PC-3 (cell line): ENCODE results near the gene FOXA3. TPM values are rescaled to one million over a fixed set of nuclear protein-coding genes. Genes with fewer than 3 reads are reported as not detected.

Experiments used
- ATAC-seq: fragments of 200-7000 bp; cut with Tn5 transposase; 2 replicates; pipeline ENCODE4 v1.9.1; 2020; ENCODE audit warnings: mild to moderate bottlenecking, moderate library complexity
- BruUV-seq: library from RNA; stranded (reverse); fragments of 400-500 nt; replicated peaks from 2 replicates; lab custom pipeline; 2021; lab: Mats Ljungman, UMichigan
- CTCF ChIA-PET: fragments of 300-600 bp; sonication (Branson Sonifier 250); formaldehyde crosslinking; loops from one replicate; lab custom pipeline; 2022; ENCODE audit warnings: antibody characterized with exemption; lab: Charles Lee
- POLR2A ChIA-PET: fragments of 300-600 bp; sonication (Branson Sonifier 250); formaldehyde crosslinking; loops from one replicate; lab custom pipeline; 2022; ENCODE audit warnings: antibody characterized with exemption; ENCODE audit not compliant: unreplicated experiment; lab: Charles Lee
- DNase-seq: peaks from one replicate; pipeline ENCODE4 v3.0.0-alpha.2; 2015
- H2AFZ ChIP-seq: fragments of 300-600 bp; sonication (generic); 2 replicates; pipeline ENCODE4 v1.6.0; 2016; ENCODE audit warnings: antibody characterized with exemption, low read length
- H3F3A ChIP-seq: fragments of 300-600 bp; sonication (generic); one replicate; pipeline ENCODE4 v1.6.0; 2017; ENCODE audit warnings: antibody characterized with exemption, low read length, control low read depth, mild to moderate bottlenecking; ENCODE audit not compliant: unreplicated experiment
- H3K27ac ChIP-seq: fragments of 300-600 bp; sonication (generic); 2 replicates; pipeline ENCODE4 v1.5.1; 2016; ENCODE audit warnings: mild to moderate bottlenecking, low read length
- H3K27me3 ChIP-seq: fragments of 300-600 bp; sonication (generic); 2 replicates; pipeline ENCODE4 v1.6.1; 2016; ENCODE audit warnings: low read length, mixed read lengths
- H3K36me3 ChIP-seq: fragments of 300-600 bp; sonication (generic); 2 replicates; pipeline ENCODE4 v1.6.1; 2016; ENCODE audit warnings: low read depth, mixed run types, low read length, mixed read lengths
- H3K4me1 ChIP-seq: fragments of 300-600 bp; sonication (generic); 2 replicates; pipeline ENCODE4 v1.5.1; 2016; ENCODE audit warnings: low read length; ENCODE audit not compliant: insufficient read depth
- H3K4me2 ChIP-seq: fragments of 300-600 bp; sonication (generic); 2 replicates; pipeline ENCODE4 v1.6.0; 2016; ENCODE audit warnings: low read length
- H3K4me3 ChIP-seq: fragments of 300-600 bp; sonication (generic); 2 replicates; pipeline ENCODE4 v1.5.1; 2016; ENCODE audit warnings: mild to moderate bottlenecking, low read length, mixed read lengths
- H3K79me2 ChIP-seq: fragments of 300-600 bp; sonication (generic); 2 replicates; pipeline ENCODE4 v1.6.1; 2017; ENCODE audit warnings: low read length, mixed read lengths
- H3K9ac ChIP-seq: fragments of 300-600 bp; sonication (generic); 2 replicates; pipeline ENCODE4 v1.6.0; 2016; ENCODE audit warnings: mild to moderate bottlenecking, low read length
- H3K9me2 ChIP-seq: fragments of 300-600 bp; sonication (generic); replicated peaks from 2 replicates; pipeline ENCODE4 v1.6.1; 2016; ENCODE audit warnings: mixed run types, low read length, mixed read lengths
- H3K9me3 ChIP-seq: fragments of 300-600 bp; sonication (generic); 2 replicates; pipeline ENCODE4 v1.6.1; 2016; ENCODE audit warnings: low read length, mixed read lengths
- H4K20me1 ChIP-seq: fragments of 300-600 bp; sonication (generic); 2 replicates; pipeline ENCODE4 v1.6.1; 2016; ENCODE audit warnings: low read length, mixed read lengths
- EZH2 ChIP-seq: fragments of 300-600 bp; sonication (generic); IDR thresholded peaks from one replicate; pipeline ENCODE4 v1.6.1; 2017; ENCODE audit warnings: antibody characterized with exemption, mild to moderate bottlenecking, low read length; ENCODE audit not compliant: unreplicated experiment
- EZH2phosphoT487 ChIP-seq: fragments of 300-600 bp; sonication (generic); IDR thresholded peaks from 2 replicates; pipeline ENCODE4 v1.6.1; 2018; ENCODE audit warnings: mild to moderate bottlenecking, antibody characterized with exemption, low read length, borderline replicate concordance
- intact Hi-C: fragments of 100-400 bp; cut with micrococcal nuclease; formaldehyde crosslinking; loops from 2 replicates; pipeline ENCODE4 v1.9.0; 2023
- total RNA-seq: library from RNA; depleted of rRNA; stranded (reverse); fragments of >200 nt; gene quantifications from 2 replicates; pipeline ENCODE4 v1.2.3, GENCODE V29; 2014
- TF ChIP-seq, protein P1 (sequence below): fragments of 300-600 bp; sonication (generic); conservative IDR thresholded peaks from 2 replicates; pipeline ENCODE4 v1.5.1; 2017; ENCODE audit warnings: antibody characterized with exemption, low read depth, mild to moderate bottlenecking, low read length

FOXA3 gene
- total RNA-seq, 1 experiment from 2014 or later = 0.33 TPM

DNA sequence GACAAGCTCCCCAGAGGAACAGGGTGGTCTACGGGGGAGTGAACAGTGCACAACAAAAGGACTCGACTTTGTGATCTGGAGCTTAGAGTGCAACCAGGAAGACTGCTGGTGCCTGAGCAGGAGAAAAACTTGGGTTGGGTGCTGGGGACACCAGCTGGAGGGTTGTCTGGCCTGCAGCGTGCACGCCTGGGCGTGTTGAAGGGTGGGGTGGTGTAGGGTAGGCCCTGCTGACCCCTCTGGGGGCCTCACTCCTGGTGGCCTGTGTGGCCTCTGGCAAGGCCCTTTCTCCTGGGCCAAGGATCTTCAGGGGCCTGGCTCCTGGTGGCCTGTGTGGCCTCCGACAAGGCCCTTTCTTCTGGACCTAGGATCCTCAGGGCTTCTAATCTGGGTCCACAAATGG lies 44.4 kb upstream of the FOXA3 start:
- ATAC-seq = no peak

GRCh38 chr19:45820413-45821102 lies 43.6 kb upstream of the FOXA3 start:
- no peak overlapping the region for H3K9ac ChIP-seq
- intact Hi-C loops = no loop called here
- ATAC-seq (no peak), DNase-seq (no peak)
- H3K4me2 ChIP-seq = no peak overlapping the region
- no peaks in the 10 kb centered on the region; the same call in 1 of the 2 replicates for H3K4me1 ChIP-seq
- no TSS peak for BruUV-seq
- ChIA-PET POLR2A (no interaction called here), CTCF (no interaction called here)
- H3K9me2 ChIP-seq = no peaks in the 10 kb centered on the region
- H3K9me3 ChIP-seq = no peaks in the 10 kb centered on the region
- H3F3A ChIP-seq = no peaks in the 10 kb centered on the region
- no peaks in the 10 kb centered on the region for H3K27me3 ChIP-seq
- no peak overlapping the region for H3K4me3 ChIP-seq
- no peak overlapping the region for H2AFZ ChIP-seq
- H3K79me2 ChIP-seq = no peaks in the 10 kb centered on the region
- no peaks in the 10 kb centered on the region for H4K20me1 ChIP-seq
- no peak overlapping the region for H3K27ac ChIP-seq
- TF ChIP-seq EZH2 = no peak
- no peak for TF ChIP-seq EZH2phosphoT487
- TF ChIP-seq, protein P1, sequence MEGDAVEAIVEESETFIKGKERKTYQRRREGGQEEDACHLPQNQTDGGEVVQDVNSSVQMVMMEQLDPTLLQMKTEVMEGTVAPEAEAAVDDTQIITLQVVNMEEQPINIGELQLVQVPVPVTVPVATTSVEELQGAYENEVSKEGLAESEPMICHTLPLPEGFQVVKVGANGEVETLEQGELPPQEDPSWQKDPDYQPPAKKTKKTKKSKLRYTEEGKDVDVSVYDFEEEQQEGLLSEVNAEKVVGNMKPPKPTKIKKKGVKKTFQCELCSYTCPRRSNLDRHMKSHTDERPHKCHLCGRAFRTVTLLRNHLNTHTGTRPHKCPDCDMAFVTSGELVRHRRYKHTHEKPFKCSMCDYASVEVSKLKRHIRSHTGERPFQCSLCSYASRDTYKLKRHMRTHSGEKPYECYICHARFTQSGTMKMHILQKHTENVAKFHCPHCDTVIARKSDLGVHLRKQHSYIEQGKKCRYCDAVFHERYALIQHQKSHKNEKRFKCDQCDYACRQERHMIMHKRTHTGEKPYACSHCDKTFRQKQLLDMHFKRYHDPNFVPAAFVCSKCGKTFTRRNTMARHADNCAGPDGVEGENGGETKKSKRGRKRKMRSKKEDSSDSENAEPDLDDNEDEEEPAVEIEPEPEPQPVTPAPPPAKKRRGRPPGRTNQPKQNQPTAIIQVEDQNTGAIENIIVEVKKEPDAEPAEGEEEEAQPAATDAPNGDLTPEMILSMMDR = no peak
- H3K36me3 ChIP-seq = no peaks in the 10 kb centered on the region; the same call in none of the 2 replicates

More for the DNA sequence above, 44.4 kb upstream of the FOXA3 start:
- H3K4me2 ChIP-seq = no peak overlapping the region
- no peaks in the 10 kb centered on the region for H3K9me3 ChIP-seq
- no peaks in the 10 kb centered on the region for H3F3A ChIP-seq
- no peak overlapping the region for H3K4me3 ChIP-seq
- TF ChIP-seq, protein P1 = no peak
- TF ChIP-seq EZH2phosphoT487 (no peak), EZH2 (no peak)
- no peak overlapping the region for H3K27ac ChIP-seq
- no peaks in the 10 kb centered on the region for H4K20me1 ChIP-seq
- H3K9ac ChIP-seq = no peak overlapping the region
- no peaks in the 10 kb centered on the region for H3K79me2 ChIP-seq
- CTCF ChIA-PET = no interaction called here
- H2AFZ ChIP-seq = no peak overlapping the region
- no peaks in the 10 kb centered on the region for H3K9me2 ChIP-seq
- no peaks in the 10 kb centered on the region; the same call in none of the 2 replicates for H3K36me3 ChIP-seq
- H3K27me3 ChIP-seq = no peaks in the 10 kb centered on the region
- POLR2A ChIA-PET = no interaction called here
- H3K4me1 ChIP-seq = no peaks in the 10 kb centered on the region; the same call in 1 of the 2 replicates
- DNase-seq = no peak
- intact Hi-C loops = no loop called here
- no TSS peak for BruUV-seq

GRCh38 chr19:45821103-45821521 lies 43.0 kb upstream of the FOXA3 start:
- ATAC-seq (no peak), DNase-seq (no peak)
- Histone ChIP-seq H3K4me2 (no peak overlapping the region), H3K9me3 (no peaks in the 10 kb centered on the region), H3K79me2 (no peaks in the 10 kb centered on the region), H3K4me1 (no peaks in the 10 kb centered on the region; the same call in 1 of the 2 replicates), H3K9me2 (no peaks in the 10 kb centered on the region), H3K9ac (no peak overlapping the region), H3K36me3 (no peaks in the 10 kb centered on the region; the same call in none of the 2 replicates), H3K27me3 (no peaks in the 10 kb centered on the region), H4K20me1 (no peaks in the 10 kb centered on the region), H3F3A (no peaks in the 10 kb centered on the region), H3K4me3 (no peak overlapping the region), H3K27ac (no peak overlapping the region), H2AFZ (no peak overlapping the region)
- CTCF ChIA-PET = no interaction called here
- POLR2A ChIA-PET = no interaction called here
- TF ChIP-seq EZH2 (no peak), EZH2phosphoT487 (no peak)
- TF ChIP-seq, protein P1 = no peak
- intact Hi-C loops = no loop called here
- BruUV-seq = no TSS peak
